ENCODE measurements around the gene TRIL.

TRIL gene

GRCh38 chr7:28957751-28958234, 337 bp downstream of the TRIL start:
- no peak overlapping the region for H3K4me3 ChIP-seq (ENCODE audit: low read depth, low read length)
- no peak for TF ChIP-seq CTCF (IDR thresholded peaks at IDR 0.05; ENCODE audit: low read depth, low read length, missing control alignments)
- no peak for DNase-seq (ENCODE audit: low read depth)

DNA sequence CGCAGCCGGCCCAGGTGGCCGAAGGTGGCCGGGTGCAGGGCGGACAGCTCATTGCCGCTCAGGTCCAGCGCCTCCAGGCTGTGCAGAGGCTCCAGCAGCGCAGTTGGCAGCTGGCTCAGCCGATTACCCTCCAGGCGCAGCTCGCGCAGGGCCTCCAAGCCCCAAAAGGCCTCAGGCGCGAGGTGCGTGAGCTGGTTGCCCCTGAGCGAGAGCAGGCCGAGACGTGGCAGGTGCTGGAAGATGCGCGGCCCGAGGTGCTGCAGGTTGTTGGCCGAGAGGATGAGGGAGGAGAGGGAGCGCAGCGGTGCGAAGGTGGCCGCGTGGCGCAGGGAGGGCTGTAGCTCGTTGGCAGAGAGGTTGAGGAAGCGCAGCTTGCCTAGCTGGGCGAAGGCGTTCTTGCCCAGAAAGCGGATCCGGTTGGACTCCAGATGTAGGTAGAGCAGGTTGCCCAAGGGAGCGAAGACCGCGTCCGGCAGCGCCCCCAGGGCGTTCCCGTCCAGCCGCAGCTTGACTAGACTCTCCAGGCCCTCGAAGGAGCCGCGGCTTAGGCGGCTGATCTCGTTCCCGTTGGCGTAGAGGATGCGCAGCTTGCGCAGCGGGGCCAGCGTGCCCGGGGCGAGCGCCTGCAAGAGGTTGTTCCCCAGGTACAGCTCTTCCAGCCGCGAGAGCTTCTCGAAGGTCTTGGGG, 923 bp downstream of the TRIL start:
- no peak for DNase-seq (ENCODE audit: low read depth)
- TF ChIP-seq CTCF (IDR thresholded peaks at IDR 0.05; ENCODE audit: low read depth, low read length, missing control alignments): no peak
- H3K4me3 ChIP-seq (ENCODE audit: low read depth, low read length): no peak overlapping the region

DNA sequence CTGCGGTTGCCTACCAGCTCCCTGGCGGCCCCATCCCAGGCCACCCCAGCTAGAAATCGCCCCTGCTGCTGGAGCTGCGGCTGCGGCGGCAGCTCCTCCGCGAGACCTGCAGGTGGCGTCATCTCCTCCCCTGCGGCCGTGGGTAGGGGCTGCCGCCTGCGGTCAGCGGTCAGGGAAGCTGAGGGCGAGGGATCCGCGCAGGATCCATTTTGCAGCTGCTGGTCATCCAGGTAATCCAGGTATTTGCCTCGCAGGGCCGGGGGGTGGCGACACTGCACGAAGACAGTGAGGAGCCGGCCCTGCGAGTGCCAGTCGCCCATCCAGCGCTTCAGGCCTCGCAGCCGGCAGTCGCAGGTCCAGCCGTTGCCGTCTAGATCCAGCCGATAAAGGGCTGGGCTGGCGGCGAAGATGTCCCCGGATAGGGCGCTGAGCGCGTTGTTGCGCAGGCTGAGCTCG, 1.5 kb downstream of the TRIL start:
- no peak for DNase-seq (ENCODE audit: low read depth)
- no peak overlapping the region for H3K4me3 ChIP-seq (ENCODE audit: low read depth, low read length)
- peak; percentile 30 for TF ChIP-seq CTCF (IDR thresholded peaks at IDR 0.05; ENCODE audit: low read depth, low read length, missing control alignments)

GRCh38 chr7:28955718-28956607, 2.2 kb downstream of the TRIL start:
- TF ChIP-seq CTCF (IDR thresholded peaks at IDR 0.05; ENCODE audit: low read depth, low read length, missing control alignments): peak; percentile 52
- no peak overlapping the region for H3K4me3 ChIP-seq (ENCODE audit: low read depth, low read length)
- DNase-seq (ENCODE audit: low read depth): no peak

- no peak for DNase-seq (ENCODE audit: low read depth)
- no peak overlapping the region for H3K4me3 ChIP-seq (ENCODE audit: low read depth, low read length)
- TF ChIP-seq CTCF (IDR thresholded peaks at IDR 0.05; ENCODE audit: low read depth, low read length, missing control alignments): no peak
These were observed 2.8 kb downstream of the TRIL start for GRCh38 chr7:28955356-28955717.

GRCh38 chr7:28954946-28955345, 3.2 kb downstream of the TRIL start:
- no peak for TF ChIP-seq CTCF (IDR thresholded peaks at IDR 0.05; ENCODE audit: low read depth, low read length, missing control alignments)
- no peak overlapping the region for H3K4me3 ChIP-seq (ENCODE audit: low read depth, low read length)
- DNase-seq (ENCODE audit: low read depth): no peak

All from GM12864 (cell line).